GM19025 (cell line): ENCODE data around the gene KLK11.

Experiments
- ATAC-seq: cut with Tn5 transposase; IDR thresholded peaks from one replicate; pipeline ENCODE4 v1.9.1; 2021; ENCODE audit warnings: mild to moderate bottlenecking, low read depth, moderate library complexity; ENCODE audit not compliant: unreplicated experiment

KLK11 gene

GRCh38 chr19:51030631-51031030, 4.2 kb upstream of the KLK11 start:
- no peak for ATAC-seq

- ATAC-seq: no peak
Measured at GRCh38 chr19:51029718-51030117, 3.3 kb upstream of the KLK11 start.

GRCh38 chr19:51027873-51028272, 1.5 kb upstream of the KLK11 start:
- ATAC-seq: no peak

- no peak for ATAC-seq
Measured at GRCh38 chr19:51027126-51027806, 850 bp upstream of the KLK11 start.

- no peak for ATAC-seq
Measured at GRCh38 chr19:51025809-51026553, 435 bp downstream of the KLK11 start.

- no peak for ATAC-seq
Measured at GRCh38 chr19:51025401-51025800, 1.0 kb downstream of the KLK11 start.

GRCh38 chr19:51024924-51025323, 1.5 kb downstream of the KLK11 start:
- no peak for ATAC-seq

- ATAC-seq: no peak
Measured at GRCh38 chr19:51023946-51024345, 2.5 kb downstream of the KLK11 start.

- ATAC-seq: no peak
Measured at GRCh38 chr19:51022526-51022925, 3.9 kb downstream of the KLK11 start.

- ATAC-seq: no peak
Measured at GRCh38 chr19:51020988-51021651, 5.3 kb downstream of the KLK11 start.

- no peak for ATAC-seq
Measured at GRCh38 chr19:51019544-51019925, 6.9 kb downstream of the KLK11 start, which contains the start of gene KLK10. Gene KLK10 (minus strand): TSS chr19:51019709. CDS start chr19:51019130, 579 bp downstream.

GRCh38 chr19:51018745-51019543, 7.5 kb downstream of the KLK11 start:
- no peak for ATAC-seq

- no peak for ATAC-seq
Measured at GRCh38 chr19:51016798-51017683, 9.4 kb downstream of the KLK11 start.

GRCh38 chr19:51015691-51016267, 10.6 kb downstream of the KLK11 start:
- ATAC-seq: no peak

GRCh38 chr19:51014242-51014641, 12.2 kb downstream of the KLK11 start:
- ATAC-seq: no peak

- ATAC-seq: no peak
Measured at GRCh38 chr19:51012661-51013190, 13.7 kb downstream of the KLK11 start.

- ATAC-seq: no peak
Measured at GRCh38 chr19:51010066-51010795, 16.2 kb downstream of the KLK11 start.

- ATAC-seq: no peak
Measured at GRCh38 chr19:51009061-51009891, 17.1 kb downstream of the KLK11 start.
